ENCODE results near the gene SPATS2.
"Not testable (repeated sequence)": the region's sequence is repeated elsewhere in the genome, so short reads cannot be mapped to it uniquely, and the experiment has no call there.

Gene SPATS2

DNA sequence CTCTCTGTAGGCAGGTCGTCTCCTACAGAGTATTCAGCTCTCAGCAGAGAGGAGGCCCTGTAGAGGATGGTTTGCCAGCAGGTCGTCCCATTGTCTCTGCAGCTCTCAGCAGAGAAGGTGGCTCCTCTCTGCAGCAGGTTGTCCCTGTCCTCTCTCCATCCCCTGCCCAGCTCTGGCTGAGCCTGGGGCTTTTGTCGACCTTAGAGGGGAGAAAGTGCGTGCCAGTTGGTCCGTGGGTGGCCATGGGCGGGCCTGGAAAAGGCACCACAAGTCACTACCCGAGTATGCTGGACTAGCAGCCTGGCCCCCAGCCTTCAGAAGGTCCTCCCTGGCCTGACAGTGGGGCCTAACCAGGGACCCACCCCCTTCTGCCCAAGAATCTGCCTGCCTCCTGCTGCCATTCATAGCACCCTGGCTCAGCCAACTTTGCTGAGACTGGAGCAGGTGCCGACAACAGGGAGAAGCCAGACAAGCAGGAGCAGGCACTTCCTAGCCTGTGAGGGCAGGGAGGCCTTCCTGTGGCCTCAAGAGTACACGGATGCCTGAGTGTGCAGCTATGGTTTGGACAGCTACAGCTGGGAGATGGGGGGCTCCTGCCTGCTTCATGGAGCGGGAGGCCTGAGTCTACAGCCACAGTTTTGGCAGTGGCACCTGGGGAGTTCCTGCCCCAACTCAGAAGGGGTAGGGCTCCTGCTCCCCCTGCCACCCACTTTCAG is 111.8 kb downstream of the SPATS2 start:
- DNase-seq = no peak

DNA sequence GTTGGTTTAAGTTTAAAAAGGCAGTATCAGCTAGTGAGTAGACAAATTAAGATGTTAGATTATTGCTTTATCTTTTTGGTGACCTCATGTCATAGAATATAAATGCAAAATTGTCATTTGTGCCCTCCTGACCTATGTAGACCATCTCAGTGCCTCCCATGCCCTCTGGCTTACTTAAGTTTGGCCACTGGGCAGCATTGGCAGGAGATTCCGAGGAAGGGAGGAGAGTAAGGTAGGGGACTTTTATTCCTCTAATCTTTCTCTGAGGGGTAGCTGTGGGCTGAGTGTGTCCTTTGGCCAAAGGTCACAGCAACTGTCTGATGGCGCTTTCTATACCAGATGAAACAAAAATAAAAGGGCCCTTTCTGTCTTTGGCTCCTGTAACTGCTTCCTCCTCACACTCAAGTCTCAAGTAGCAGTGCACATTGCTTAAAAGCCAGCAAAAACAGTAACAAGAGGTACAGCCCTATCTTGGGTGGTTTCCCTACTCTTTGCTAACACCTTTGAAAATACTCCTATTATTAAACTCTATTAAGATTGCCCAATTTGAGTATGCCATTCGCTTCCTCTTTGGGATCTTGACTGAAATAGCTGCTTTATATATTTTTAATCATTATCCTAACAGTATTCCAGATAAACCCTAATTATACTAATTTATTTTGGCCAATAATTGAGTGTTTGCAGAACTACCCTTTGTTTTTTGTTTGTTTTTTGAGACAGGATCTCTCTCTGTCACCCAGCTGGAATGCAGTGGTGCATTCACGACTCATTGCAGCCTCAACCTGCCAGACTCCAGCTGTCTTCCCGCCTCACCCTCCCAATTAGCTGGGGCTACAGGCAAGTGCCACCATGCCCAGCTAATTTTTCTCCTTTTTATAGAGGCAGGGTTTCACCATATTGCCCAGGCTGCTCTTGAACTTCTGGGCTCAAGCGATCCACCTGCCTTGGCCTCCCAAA is 115.1 kb downstream of the SPATS2 start:
- no peak for DNase-seq

DNA sequence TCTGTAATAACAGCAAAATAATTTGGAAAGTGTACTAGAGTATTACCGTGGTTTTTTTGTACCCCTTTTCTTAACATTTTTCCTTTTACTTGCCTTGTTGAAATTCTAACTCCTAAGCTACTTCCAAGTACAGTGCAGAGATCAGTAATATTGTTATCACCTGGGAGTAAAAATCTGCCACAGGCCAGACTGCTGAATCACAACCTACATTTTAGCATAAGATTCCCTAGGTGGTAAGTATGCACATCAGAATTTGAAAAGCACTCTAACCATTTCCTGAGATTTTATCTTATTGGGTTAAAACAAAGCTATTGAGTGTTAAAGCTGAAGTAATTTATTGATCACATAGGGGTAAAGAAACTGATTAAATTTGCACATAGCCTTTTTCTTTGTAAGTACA is 116.4 kb downstream of the SPATS2 start:
- DNase-seq = no peak

DNA sequence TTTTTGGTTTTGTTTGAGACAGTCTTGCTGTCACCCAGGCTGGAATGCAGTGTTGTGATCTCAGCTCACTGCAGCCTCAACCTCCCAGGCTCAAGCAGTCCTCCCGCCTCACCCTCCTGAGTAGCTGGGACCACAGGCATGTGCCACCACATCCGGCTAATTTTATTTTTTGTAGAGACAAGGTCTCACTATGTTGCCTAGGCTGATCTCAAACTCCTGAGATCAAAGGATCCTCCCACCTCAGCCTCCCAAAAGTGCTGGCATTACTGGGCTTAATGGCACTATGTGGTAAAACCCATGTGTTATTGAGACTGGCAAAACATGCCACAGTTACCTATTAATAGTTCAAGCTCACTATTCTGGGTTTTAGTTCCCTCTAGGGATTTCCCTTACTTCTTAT is 120.3 kb downstream of the SPATS2 start:
- DNase-seq = no peak

DNA sequence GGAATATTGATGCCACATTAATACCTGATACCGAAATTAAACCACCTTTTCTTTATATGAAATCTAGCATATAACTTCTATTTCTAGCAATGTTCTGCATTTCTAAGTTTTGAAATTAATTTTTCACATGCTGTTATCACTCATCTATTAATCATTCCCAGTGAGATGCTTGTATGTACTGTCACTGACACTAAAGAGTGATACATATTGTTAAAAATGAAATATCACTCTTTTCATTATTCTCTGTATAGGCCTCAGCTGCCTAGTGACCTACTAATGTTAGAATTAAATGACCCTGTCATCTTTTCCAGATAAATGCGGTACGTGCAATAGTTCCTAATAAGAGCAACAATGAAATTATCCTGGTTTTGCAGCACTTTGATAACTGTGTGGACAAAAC is 121.9 kb downstream of the SPATS2 start:
- DNase-seq = no peak

DNA sequence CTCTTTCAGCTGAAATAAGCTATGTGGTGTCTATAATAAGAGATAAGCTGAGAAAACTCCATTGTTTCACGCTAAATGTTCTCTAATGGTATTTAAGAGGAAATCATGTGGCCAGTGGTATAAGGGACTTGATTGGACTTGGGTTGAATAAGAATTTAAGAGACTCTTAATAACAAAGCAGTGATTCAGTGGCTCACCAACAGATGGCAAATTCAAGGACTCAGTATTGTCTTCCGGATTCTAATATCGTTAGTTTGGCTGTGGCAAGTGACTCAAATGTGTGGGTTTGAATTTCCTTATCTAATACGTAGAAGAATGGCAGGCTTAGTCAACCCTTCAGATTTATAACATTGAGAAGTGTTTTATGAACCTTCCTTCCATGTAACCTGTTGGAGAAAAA is 122.5 kb downstream of the SPATS2 start:
- DNase-seq = no peak

DNA sequence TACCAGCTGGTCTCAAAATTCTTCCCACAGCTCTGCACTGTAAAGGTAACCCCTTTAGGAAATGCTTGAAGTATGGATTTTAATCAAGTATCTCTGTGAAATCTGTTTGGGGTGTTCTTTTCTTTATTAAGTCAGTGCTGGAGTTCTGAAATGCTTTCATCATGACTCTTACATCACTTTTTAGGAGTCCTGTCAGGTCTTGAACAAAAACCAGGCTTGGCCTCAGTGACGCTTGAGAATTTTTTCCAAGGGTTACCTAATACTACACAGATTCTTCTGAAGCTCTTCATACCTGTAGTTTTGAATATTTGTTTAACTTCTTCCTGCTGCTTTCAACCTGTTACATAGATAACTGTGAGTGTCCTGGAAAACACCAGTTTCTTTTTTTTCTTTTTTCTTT is 124.6 kb downstream of the SPATS2 start:
- no peak for DNase-seq

DNA sequence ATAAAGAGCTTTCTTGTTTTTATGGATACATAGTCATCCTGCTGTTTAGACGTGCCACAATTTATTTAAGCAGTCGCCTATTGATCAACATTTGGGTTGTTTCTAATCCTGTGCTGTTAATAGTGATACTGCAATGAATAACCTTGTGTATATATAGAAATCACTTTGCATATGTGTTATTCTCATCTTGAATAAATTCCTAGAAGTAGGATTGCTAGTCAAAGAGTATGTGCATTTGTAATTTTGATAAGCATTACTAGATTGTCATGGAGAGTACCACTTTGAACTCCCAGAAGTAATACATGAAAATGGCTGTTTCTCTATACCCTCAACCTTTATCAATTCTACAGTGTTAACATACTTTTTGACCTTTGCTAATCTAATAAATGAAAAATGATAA is 126.6 kb downstream of the SPATS2 start:
- no peak for DNase-seq

DNA sequence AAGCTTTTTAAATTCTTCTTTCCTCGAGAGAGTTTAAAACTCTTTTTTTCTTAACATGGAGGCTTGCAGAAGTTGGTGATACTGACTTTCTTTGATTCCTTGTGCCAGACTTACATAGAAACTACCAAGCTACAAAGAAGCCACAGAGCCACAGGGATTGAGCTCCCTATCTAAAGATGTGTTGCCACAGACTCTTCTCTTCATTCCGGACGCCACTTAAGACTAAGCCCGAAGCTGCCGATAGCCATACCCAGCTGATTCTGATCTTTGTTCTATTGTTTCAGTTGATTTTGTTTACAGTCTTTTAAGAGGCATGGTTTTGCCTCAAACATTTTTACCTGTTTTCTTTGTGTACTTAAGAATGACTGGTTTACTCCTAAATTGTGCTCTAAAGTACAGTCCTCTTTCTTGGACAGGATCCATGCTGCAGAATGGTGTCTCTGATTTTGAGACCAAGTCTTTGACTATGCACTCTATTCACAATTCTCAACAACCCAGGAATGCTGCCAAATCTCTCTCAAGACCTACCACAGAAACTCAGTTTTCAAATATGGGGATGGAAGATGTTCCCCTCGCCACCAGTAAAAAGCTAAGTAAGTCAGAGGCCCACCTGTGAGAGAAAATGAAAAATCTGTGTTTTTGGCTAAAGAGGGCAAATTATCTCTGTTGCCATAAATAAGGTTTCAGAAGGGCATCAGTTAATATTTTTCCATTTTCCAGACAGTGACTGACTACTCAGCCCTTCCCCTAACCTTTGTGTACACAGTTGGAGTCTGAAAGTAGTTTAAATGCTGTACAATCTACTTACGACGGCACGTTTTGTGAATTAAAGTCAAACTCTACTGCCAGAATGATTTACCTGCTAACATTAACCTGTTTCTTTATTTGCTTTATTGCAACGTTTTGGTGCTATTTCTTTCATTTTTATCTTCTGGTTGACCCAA is 129.4 kb downstream of the SPATS2 start:
- no peak for DNase-seq

DNA sequence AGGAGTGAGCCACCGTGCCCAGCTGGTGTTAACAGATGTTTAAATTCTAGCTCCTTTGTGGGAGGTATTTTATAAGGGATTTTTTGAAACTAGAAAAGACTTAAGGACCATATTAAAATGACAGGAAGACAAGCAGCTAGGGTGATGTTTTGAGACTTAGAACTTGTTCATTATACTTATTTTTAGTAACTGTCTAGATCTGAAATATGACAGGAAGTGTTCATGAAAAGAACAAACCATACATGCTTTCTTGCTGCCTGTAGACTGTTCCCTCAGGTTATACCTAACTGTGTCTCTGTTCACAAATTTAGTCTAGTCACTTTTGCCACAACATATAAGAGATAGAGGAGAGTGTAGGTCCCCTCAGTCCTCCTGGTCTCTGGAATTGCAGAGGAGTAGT is 134.6 kb downstream of the SPATS2 start:
- no peak for DNase-seq

DNA sequence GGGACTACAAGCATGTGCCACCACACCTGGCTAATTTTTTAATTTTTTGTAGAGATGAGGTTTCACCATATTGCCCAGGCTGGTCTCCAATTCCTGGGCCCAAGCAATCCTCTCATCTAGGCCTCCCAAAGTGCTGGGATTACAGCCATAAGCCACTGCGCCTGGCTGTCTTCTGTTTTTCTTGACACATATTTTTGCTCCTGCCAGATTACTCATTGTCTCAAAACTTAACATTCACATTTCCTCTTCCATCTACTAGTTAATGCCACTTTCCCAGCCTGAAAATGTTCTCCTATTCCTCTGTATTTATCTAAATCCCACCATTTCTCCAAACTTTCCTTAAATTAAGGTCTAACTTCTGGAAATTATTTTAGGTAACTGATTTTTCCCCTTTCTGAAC is 135.3 kb downstream of the SPATS2 start:
- no peak for DNase-seq

DNA sequence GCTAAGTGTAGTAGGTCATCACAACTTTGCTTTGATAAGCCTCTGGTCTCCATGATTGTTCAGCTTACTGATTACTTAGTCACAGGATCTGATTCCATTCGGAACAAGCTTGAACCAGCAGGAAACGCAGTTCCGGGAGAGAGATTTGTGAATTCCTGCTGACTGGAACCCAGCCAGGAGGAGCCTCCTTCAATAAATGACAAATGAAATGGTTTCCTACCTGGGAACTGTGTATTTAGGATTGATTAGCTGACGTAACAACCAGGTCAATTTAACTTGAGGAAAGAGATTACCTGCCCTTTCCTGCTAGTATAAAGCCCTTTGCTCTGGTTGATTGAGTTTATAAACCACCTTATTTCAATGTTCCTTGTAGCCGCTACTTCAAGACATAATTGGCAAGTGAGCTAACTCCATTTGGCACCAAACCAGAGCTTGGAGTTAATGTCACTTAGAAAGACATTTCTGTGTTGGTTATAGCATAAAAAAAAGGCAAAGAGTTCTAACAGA is 136.5 kb downstream of the SPATS2 start:
- no peak for DNase-seq

DNA sequence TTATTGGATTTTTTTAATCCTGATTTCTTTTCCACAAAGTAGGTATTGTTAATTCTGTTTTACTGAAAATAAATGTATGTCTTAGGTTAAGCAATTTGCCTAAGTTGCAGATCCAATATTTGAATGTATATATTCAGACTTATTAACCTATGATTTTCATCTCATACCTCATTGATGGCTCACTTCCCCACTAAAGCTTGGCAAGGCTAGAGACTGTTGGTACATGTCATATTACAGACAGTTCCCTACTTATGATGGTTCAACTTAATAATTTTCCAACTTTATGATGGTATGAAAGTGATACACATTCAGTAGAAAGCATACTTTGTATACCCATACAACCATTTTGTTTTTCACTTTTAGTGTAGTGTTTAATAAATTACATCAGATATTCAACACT is 138.4 kb downstream of the SPATS2 start:
- DNase-seq = no peak

DNA sequence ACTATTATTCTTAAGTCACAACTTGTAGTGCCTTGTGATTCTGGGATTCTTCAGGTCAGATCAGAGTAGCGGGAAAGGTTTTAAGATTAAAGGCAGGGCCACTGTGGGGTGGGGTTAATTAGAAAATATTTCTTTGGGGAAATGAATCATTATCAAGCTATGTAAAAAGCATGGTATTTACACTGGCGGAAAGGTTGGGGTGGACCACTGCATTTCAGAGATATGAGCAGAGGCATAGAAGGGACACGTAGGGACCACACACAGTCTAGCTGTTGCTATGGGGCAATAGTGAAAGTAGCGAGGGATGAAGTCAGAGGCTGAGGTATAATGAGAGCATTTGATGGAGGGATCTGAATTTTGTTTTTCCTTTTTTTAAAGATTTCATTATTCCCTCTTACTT is 139.9 kb downstream of the SPATS2 start:
- no peak for DNase-seq

DNA sequence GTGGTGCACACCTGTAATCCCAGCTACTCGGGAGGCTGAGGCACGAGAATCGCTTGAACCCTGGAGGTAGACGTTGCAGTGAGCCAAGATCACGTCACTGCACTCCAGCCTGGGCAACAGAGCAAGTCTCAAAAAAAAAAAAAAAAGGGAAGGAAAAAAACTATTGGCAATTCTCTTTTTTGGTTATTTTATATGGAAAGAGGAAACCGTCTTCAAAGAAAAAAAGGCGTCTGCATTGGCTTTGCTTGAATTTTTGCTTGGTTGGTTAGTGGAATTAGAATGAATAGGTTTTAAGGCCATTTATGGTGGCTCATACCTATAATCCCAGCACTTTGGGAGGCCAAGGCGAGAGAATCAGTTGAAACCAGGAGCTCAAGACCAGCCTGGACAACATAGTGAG is 142.4 kb downstream of the SPATS2 start:
- DNase-seq = not testable (repeated sequence)

DNA sequence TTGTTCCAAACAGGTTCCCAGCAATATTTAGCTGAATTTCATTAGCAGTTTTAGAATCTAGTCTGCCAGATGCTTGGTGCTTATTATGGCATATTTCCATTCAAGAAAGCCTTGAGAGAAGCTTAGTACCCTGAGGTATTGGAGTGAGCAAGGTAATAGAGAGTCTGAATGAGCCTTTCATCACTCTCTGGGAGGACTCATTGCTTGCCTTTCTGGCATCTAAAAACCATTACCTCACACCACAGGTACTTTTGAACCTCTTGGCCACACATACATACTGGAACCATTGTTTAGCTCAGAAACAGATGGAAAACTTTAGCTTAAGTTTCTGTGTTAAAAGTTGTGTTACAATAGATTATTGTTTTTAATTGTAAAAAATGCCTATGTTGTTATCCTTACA is 144.1 kb downstream of the SPATS2 start:
- no peak for DNase-seq

DNA sequence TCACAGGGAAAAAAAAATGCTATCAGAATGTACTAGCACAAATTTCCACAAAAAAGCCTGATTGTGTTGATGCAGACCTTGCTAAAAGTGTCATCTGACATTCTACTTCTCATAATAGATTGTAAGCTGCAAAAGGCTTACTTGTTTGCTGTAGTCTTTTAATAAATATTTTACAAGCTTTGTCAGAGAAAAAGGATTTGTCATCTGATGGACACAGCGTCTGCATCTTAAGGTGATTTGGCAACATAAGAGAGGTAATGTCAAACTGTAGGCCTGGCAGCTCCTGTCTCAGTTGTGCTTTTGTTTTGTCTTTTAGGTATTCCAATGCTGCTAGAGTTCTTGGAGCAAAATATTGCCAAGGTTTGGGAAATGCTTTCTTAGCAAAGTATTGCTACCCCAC is 145.3 kb downstream of the SPATS2 start:
- DNase-seq = no peak

DNA sequence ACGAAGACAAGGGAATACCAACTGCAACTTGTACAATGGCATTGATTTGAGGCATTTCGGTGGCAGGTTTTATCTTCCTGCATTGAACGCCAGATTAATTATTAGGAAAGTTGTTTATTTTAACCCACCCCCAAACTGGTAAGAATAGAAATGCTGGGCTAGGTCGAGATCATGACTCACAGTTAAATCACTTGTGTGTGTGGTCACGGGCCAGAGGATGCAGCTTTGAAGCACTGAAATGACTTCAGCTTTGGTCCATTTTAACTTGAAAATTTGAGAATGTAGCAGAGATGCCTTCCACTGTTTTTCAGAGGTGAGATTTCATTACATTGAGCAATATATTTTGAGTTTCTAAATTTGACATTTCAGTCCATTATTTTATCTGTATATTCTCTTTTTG is 148.0 kb downstream of the SPATS2 start:
- no peak for DNase-seq

DNA sequence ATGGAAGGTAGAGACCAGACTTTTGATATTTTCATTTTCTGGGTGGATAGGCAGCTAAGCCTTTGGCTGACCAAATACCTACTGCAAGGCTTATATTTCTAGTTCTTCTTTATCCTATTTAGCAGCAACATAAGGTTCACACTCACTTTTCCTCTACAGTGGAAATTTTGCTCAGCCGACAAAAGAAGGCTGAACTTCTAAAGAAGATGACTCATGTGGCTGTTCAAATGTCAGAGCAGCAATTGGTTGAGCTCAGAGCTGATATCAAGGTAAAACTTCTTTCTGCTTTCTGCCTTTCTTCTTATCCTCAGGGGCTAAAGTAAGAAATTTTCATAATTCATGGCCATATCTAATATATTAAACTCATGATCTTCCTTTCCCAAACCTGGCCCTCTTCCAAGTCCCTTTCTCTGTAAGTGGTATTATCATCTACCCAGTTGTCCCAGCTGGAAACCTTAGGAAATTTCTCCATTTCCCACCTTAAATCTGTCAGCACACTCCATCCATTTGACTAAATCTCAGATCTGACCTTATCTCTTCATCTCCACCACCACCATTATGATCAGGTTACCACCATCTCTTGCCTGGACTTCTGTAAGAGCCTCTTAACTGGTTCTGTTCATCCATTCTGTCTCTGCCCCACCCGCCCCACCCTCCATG is 151.8 kb downstream of the SPATS2 start:
- DNase-seq = no peak

DNA sequence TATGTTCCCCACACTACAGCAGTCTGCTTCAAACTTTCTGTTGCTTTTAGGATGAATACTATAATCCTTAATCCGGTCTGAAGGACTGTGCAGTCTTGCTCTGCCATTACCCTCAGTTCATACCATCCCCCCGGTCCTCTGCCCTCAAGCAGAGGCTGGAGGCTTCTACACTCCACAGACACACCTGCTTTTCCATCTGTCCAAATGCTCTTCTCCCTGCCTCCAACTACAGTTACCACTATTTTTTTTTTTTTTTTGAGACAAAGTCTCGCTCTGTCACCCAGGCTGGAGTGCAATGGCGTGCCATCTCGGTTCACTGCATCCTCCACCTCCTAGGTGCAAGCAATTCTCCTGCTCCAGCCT is 152.3 kb downstream of the SPATS2 start:
- DNase-seq = no peak

DNA sequence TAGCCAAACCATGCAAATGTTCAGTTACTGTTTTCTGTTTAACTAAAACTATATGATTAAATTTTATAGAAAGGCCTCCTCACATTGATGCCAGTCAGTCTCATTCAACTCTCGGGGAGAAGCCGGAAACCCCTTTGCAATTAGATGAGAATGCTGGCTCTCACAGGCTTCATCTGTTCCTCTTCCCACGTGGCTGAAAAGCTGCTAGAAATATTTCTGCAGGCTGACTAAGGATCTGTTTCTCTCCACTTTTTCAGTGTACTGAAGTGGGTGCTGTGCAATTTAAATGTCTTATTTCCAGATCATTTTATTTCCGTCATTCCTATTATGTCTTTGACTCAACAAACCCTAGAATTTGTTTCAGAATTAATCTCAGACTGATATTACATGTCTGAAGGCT is 154.1 kb downstream of the SPATS2 start:
- DNase-seq = no peak

DNA sequence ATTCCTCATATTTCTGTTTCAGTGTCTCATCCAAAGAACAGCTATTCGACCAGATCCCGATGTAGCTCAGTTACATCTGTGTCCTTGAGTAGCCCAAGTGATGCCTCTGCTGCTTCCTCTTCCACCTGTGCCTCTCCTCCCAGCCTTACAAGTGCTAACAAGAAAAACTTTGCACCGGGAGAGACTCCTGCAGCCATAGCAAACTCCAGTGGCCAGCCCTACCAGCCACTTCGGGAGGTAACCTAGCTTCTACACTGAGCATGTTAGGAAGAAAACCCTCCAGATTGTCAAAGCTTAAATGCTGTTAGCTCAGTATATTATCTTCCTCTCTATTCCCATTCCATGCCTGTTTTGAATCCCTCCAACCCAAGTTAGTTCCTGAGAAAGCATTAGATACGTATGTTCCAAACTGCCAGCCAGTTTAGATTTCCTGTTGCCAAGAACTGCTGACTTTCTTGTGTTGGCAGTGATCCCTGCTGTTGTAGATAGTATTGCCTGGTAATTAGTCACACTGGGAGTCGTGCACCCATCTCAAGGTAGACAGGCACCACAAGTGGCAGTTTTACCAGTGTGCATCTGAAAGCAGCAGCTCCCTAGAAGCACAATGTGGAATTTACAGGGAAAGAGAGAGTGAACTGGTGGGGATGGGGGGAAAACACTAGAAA is 157.5 kb downstream of the SPATS2 start:
- DNase-seq = no peak
